Fibroblast of villous mesenchyme (primary cell): Measurements from ENCODE around the gene KRT12. TPM values are rescaled to one million over a fixed set of nuclear protein-coding genes. Genes with fewer than 3 reads are reported as not detected.
"Not testable (repeated sequence)": the region's sequence is repeated elsewhere in the genome, so short reads cannot be mapped to it uniquely, and the experiment has no call there.

ENCODE experiments used
- DNase-seq: peaks from one replicate; pipeline ENCODE4 v3.0.0-alpha.2; 2010; ENCODE audit warnings: low read depth
- H3K4me3 ChIP-seq: 2 replicates; pipeline ENCODE4 v1.5.1; 2011; ENCODE audit warnings: low read depth, mild to moderate bottlenecking, low read length
- total RNA-seq: library from RNA; depleted of rRNA; stranded (reverse); fragments of >200 nt; gene quantifications from 2 replicates; pipeline ENCODE4 v1.2.3, GENCODE V29; 2012
- TF ChIP-seq, protein P1 (sequence below): IDR thresholded peaks from 2 replicates; pipeline ENCODE4 v1.5.1; 2012; ENCODE audit warnings: low read depth, mild to moderate bottlenecking, low read length; ENCODE audit not compliant: insufficient read depth

The KRT12 gene
- total RNA-seq, 1 donor, result not detected

DNA sequence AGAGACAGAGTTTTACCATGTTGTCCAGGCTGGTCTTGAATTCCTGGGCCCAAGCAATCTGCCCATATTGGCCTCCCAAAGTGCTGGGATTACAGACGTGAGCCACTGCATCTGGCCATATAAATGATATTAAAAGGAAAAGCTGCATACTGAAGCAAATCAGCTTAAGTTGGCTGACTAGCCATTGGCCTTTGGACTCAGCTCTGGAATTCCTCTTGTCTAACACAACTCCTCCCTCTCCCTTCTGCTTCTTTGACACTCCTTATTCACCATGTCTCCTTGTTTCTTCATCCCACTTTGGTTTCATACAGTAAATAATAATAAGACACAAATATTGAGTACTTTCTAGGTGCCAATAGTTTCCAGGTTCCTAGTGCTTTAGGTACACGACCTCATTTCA, 7.5 kb downstream of the KRT12 start:
- DNase-seq, result no peak
- H3K4me3 ChIP-seq, result no peak overlapping the region
- TF ChIP-seq, protein P1, sequence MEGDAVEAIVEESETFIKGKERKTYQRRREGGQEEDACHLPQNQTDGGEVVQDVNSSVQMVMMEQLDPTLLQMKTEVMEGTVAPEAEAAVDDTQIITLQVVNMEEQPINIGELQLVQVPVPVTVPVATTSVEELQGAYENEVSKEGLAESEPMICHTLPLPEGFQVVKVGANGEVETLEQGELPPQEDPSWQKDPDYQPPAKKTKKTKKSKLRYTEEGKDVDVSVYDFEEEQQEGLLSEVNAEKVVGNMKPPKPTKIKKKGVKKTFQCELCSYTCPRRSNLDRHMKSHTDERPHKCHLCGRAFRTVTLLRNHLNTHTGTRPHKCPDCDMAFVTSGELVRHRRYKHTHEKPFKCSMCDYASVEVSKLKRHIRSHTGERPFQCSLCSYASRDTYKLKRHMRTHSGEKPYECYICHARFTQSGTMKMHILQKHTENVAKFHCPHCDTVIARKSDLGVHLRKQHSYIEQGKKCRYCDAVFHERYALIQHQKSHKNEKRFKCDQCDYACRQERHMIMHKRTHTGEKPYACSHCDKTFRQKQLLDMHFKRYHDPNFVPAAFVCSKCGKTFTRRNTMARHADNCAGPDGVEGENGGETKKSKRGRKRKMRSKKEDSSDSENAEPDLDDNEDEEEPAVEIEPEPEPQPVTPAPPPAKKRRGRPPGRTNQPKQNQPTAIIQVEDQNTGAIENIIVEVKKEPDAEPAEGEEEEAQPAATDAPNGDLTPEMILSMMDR, result no peak

DNA sequence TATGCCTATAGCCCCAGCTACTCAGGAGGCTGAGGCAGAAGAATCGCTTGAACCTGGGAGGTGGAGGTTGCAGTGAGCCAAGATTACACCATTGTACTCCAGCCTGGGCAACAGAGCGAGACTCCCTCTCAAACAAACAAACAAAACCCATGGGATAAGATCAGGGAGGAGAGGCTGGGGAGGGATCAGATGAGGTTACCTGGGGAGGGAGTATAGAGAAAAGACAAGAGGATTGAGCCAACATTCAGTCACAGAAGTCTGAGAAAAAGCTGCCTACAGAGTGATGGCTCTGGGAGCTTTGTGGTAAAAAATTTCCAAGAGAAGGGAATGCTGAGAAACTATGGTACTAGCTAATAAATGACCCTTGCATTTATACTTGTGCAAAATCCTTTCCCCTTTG, 8.4 kb downstream of the KRT12 start:
- H3K4me3 ChIP-seq, DNase-seq: not testable (repeated sequence)

DNA sequence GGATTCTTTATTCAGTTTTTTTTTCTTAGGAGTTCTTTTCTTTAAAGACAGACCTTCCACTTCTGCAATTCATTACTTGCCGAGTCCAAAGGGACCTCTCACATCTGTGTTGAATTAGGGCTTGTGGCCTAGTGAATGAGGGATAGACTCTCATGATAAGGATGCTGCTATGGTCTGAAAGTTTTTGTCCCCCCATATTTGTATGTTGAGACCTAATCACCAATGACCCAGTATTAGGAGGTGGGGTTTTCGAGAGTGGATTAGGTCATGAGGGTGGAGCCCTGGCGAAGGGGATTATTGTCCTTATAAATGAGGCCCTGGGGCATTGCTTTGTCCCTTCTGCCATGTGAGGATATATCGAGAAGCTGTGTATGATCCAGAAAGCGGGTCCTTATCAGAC, 9.5 kb downstream of the KRT12 start:
- no peak overlapping the region for H3K4me3 ChIP-seq
- TF ChIP-seq, protein P1, result no peak
- peak; percentile 48 for DNase-seq

DNA sequence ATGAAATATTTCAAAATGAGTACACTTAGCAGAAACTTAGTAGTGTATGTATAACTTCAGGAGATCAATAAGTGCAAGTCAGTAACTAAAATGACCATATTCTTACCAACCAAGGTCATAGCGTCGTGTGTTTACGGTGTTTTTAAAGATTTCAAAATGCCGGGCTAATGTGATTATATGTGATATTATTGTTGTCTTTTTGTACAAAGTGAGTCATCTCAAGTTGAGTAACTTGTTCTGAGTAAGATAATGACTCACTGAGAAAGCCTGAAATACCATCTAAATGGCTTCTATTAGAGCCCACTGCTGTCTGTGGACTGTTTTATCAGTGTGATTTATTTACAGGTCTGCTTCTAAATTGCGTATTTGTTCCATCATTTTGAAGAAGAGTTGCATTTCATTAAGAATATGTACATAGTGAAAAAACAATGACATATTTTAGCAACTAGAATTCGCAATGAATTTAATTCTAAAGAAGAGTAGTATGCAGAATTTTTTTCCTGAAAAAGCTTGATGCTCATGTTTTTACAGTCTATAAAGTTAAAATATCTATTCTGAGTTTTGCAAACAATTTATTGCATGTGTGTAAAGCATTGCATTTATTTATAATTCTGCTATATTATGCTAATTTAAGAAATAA, 12.7 kb downstream of the KRT12 start:
- peak; percentile 96 for DNase-seq
- TF ChIP-seq, protein P1, result no peak
- no peak overlapping the region for H3K4me3 ChIP-seq

DNA sequence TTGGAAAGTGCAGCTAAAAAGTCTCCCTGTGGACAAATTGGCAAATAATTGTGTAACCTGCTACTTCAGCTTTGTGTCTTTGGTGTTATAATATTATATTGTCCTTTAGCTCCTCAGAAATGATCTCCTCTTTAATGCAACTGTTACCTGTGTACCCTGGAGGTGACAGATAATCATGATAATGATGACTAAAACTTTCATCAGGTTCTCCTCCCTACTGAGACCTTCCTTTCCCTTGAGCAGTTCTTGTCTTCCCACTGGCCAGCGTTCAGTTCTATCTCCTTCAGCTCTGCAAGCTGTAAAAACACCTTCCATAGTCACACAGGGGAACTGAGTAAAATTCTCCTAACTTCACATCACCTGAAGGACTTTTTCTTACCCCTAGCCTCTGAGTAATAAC, 14.7 kb downstream of the KRT12 start:
- DNase-seq, result no peak
- TF ChIP-seq, protein P1, result no peak
- no peak overlapping the region for H3K4me3 ChIP-seq

DNA sequence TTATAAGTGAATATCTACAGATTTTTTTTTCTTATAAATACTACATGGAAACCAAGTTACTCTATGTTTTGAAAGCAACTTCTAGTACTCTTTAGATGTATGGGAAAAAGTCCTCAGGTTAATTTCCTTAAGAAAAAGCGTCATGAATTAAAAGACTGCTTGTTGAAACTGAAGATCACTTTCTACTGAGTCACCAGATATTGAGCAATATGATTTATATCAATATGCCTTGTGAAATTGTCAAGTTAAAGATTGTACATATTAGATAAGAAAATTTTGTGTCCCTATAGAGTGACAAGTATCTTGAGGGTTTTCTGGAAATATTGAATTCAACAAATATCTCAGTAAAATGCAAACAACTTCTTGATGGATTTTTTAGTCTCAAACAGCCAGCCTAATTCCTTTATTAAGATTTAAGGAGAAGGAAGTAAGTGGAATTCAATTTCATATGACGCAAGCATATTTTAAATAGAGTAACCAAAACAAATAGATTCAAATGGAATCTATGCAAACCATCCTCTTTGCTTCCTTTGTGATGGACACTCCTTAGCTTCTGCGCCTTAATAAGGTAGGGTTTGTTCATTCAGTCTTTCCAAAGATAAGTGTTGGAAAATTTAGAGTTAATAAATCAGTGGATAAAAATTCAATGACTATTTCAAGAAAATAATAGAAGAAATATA, 16.6 kb downstream of the KRT12 start:
- peak; percentile 82 for DNase-seq
- no peak overlapping the region for H3K4me3 ChIP-seq
- TF ChIP-seq, protein P1, result no peak

DNA sequence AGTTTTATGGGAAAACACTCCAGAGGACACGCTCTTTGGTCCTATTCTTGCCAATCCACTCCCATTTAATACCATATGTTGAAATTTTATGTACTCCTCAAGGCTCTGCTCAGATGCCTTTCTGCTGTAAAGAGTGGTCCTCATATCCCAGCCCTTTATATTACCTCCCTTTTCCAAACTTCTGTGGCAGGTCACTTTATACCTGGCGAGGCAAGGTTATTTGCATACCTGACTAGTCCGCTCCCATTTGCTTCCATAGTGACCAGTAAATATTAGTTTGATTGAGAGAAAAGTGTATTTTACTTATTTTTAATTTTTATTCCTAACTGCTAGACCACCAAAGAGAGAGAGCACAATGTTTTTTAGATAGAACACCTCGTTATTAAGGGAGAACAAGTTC, 17.3 kb downstream of the KRT12 start:
- DNase-seq, result no peak
- TF ChIP-seq, protein P1, result no peak
- no peak overlapping the region for H3K4me3 ChIP-seq
